ENCODE results near the gene BARX1. TPM values are rescaled to one million over a fixed set of nuclear protein-coding genes. Genes with fewer than 3 reads are reported as not detected.
"Not testable (repeated sequence)": the region's sequence is repeated elsewhere in the genome, so short reads cannot be mapped to it uniquely, and the experiment has no call there.

BARX1 gene
- total RNA-seq, 1 donor from 2014 or later, result 6.9 TPM

DNA sequence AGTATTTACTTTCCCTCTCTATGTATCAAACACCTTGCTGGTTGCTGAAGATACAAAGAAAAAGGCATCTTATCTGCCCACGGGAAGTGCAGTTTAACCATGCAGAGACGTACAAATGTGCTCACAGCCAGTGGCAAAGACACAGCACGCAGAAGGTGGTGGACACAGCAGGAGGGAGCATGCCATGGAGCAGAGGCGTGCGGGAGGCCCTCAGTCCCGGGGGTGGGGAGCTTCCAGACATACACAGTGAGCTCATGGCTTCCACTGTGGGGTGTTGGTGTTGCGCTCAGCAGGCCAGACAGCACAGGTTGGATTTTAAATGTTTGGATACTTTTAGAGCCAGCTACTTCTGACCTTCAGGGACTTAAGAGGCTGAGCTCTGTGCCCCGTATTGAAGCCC is 8.8 kb upstream of the BARX1 start:
- TF ChIP-seq, protein P1, sequence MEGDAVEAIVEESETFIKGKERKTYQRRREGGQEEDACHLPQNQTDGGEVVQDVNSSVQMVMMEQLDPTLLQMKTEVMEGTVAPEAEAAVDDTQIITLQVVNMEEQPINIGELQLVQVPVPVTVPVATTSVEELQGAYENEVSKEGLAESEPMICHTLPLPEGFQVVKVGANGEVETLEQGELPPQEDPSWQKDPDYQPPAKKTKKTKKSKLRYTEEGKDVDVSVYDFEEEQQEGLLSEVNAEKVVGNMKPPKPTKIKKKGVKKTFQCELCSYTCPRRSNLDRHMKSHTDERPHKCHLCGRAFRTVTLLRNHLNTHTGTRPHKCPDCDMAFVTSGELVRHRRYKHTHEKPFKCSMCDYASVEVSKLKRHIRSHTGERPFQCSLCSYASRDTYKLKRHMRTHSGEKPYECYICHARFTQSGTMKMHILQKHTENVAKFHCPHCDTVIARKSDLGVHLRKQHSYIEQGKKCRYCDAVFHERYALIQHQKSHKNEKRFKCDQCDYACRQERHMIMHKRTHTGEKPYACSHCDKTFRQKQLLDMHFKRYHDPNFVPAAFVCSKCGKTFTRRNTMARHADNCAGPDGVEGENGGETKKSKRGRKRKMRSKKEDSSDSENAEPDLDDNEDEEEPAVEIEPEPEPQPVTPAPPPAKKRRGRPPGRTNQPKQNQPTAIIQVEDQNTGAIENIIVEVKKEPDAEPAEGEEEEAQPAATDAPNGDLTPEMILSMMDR (IDR thresholded peaks at IDR 0.05; ENCODE audit: partially characterized antibody, unreplicated experiment), result no peak
- H3K27me3 Mint-ChIP-seq (ENCODE audit: unreplicated experiment), result peaks cover 15% of the 10 kb centered on the region
- no peak overlapping the region for H3K27ac Mint-ChIP-seq (ENCODE audit: unreplicated experiment)
- H3K9me3 Mint-ChIP-seq (ENCODE audit: unreplicated experiment), result peaks cover 5% of the 10 kb centered on the region
- H3K4me1 Mint-ChIP-seq (ENCODE audit: low read depth, unreplicated experiment), result peaks cover 3% of the 10 kb centered on the region
- no peak overlapping the region for H3K4me3 Mint-ChIP-seq (ENCODE audit: unreplicated experiment)
- no peaks in the 10 kb centered on the region for H3K36me3 Mint-ChIP-seq (ENCODE audit: unreplicated experiment)
- no peak for DNase-seq

DNA sequence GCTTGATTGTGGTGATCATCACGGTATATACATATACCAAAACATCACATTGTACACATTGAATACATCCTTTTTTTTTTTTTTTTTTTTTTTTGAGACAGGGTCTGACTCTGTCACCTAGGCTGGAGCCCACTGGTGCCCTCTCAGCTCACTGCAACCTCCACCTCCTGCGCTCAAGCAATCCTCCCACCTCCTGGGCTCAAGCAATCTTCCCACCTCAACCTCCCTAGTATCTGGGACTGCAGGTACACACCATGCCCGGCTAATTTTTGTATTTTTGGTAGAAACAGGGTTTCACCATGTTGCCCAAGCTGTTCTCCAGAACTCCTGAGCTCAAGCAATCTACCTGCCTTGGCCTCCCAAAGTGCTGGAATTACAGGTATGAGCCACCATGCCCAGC is 8.3 kb upstream of the BARX1 start:
- H3K27me3 Mint-ChIP-seq (ENCODE audit: unreplicated experiment), result peaks cover 19% of the 10 kb centered on the region
- H3K9me3 Mint-ChIP-seq (ENCODE audit: unreplicated experiment); H3K4me1 Mint-ChIP-seq (ENCODE audit: low read depth, unreplicated experiment); H3K36me3 Mint-ChIP-seq (ENCODE audit: unreplicated experiment); H3K4me3 Mint-ChIP-seq (ENCODE audit: unreplicated experiment); H3K27ac Mint-ChIP-seq (ENCODE audit: unreplicated experiment); DNase-seq: not testable (repeated sequence)

DNA sequence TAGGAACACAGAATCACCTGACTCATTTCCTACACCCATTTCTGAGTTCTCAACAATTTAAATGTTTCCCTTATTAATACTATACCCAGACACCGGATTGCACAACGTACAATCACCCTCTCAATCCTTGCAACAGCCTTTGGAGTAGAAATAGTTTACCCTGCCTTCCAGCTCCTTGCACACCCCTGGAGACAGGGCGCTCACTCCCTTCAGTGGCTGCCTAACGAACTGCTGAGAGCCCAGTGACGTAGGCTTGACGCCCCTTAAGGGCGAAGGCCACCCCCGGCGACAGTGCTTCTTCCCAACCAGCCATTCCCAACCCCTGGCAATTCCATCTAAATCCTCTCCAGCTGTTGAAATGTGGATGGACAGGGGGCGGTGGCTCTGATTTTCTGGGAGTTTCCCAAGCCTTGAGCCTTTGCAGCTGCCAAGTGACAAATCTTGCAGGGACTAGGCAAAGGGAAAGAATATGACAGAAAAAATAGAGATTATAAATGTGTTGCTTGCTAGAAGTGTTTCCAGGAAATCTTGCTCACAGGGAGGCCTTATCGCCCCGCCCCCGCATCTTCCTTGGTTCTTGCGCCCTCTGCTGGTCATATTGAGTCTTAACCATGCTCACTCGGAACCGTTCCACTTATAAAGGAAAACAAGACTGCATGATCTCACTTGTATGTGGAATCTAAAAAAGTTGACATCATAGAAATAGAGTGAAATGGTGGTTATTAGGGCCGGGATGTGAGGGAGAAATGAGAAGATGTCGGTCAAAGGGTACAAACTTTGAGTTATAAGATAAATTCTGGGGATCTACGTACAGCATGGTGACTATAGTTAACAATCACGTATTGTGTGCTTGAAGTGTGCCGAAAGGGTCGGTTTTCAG is 7.6 kb upstream of the BARX1 start:
- peak; percentile 79 for DNase-seq
- TF ChIP-seq, protein P1 (IDR thresholded peaks at IDR 0.05; ENCODE audit: partially characterized antibody, unreplicated experiment), result peak; percentile 83
- Mint-ChIP-seq H3K4me1 (ENCODE audit: low read depth, unreplicated experiment) (peaks cover 3% of the 10 kb centered on the region), H3K4me3 (ENCODE audit: unreplicated experiment) (no peak overlapping the region), H3K27ac (ENCODE audit: unreplicated experiment) (no peak overlapping the region), H3K27me3 (ENCODE audit: unreplicated experiment) (peaks cover 21% of the 10 kb centered on the region), H3K36me3 (ENCODE audit: unreplicated experiment) (no peaks in the 10 kb centered on the region), H3K9me3 (ENCODE audit: unreplicated experiment) (peaks cover 5% of the 10 kb centered on the region)

DNA sequence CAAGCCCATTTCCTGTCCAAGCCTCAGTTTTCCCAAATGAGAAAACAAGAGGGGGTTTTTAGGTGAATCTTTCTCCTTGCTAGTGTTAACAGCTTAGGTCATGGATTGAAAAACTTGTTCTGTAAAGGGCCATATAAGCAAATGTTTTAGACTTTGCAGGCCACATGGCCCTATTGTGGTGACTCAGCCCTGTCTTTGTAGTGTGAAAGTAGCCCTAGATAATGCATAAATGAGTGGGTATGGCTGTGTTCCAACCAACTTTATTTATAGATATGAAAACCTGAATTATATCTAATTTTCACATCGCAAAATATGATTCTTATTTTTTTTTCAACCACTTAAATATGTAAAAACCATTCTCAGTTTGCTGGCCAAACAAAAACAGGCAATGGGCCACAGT is 6.9 kb upstream of the BARX1 start:
- Mint-ChIP-seq H3K27me3 (ENCODE audit: unreplicated experiment) (peaks cover 24% of the 10 kb centered on the region), H3K9me3 (ENCODE audit: unreplicated experiment) (peaks cover 5% of the 10 kb centered on the region), H3K4me3 (ENCODE audit: unreplicated experiment) (no peak overlapping the region), H3K27ac (ENCODE audit: unreplicated experiment) (no peak overlapping the region), H3K4me1 (ENCODE audit: low read depth, unreplicated experiment) (peaks cover 3% of the 10 kb centered on the region), H3K36me3 (ENCODE audit: unreplicated experiment) (no peaks in the 10 kb centered on the region)
- TF ChIP-seq, protein P1 (IDR thresholded peaks at IDR 0.05; ENCODE audit: partially characterized antibody, unreplicated experiment), result no peak
- no peak for DNase-seq

DNA sequence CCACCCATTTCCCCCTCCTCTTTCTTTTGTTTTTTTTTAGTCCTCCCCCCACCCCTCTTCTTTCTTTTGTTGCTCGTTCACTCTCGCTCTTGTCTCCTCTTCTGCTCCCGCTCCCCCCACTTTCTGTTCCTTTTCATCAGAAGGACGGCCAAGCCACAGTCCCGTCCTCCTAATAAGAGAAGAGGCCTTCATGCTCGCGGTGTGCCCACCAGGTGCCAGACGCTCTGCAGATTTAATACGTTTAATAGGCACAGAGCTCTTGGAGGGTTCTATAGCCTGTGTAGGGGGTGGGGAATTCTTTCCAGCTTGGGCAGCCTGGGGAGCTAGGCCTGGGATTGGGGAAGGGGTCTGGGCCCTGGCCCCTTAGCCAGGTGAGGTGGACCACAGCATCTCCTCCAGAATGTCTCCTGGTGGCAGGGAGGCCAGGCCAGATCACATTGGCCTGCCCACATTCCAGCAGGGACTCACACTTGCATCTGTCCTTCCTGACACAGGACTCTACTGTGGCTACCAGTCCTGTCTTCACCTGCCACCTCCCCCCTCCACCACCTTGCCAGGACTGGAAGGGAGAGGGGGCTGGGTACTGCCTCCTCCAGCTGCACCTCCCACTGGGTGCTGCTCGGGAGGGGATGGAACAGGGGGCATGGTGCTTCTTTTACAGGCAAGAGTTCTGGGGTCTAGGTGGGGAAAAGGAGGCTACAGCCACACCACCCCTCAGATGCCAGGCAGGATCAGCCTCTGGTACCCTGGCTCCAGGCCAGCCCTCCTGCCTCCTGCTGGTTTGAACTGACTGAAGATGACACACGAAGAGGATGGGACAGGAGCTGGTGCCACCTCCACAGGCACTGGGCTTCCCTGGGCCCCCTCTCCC is 6.1 kb upstream of the BARX1 start:
- no peak overlapping the region for H3K27ac Mint-ChIP-seq (ENCODE audit: unreplicated experiment)
- H3K4me1 Mint-ChIP-seq (ENCODE audit: low read depth, unreplicated experiment), result peaks cover 3% of the 10 kb centered on the region
- H3K36me3 Mint-ChIP-seq (ENCODE audit: unreplicated experiment), result no peaks in the 10 kb centered on the region
- H3K9me3 Mint-ChIP-seq (ENCODE audit: unreplicated experiment), result peaks cover 5% of the 10 kb centered on the region
- no peak overlapping the region for H3K4me3 Mint-ChIP-seq (ENCODE audit: unreplicated experiment)
- no peak for DNase-seq
- TF ChIP-seq, protein P1 (IDR thresholded peaks at IDR 0.05; ENCODE audit: partially characterized antibody, unreplicated experiment), result no peak
- peaks cover 26% of the 10 kb centered on the region for H3K27me3 Mint-ChIP-seq (ENCODE audit: unreplicated experiment)

All from glutamatergic neuron (in vitro differentiated cells).